ENCODE results near the gene DGCR2. TPM values are rescaled to one million over a fixed set of nuclear protein-coding genes. Genes with fewer than 3 reads are reported as not detected.
A peak's percentile ranks its signal among the peaks of the same experiment; 100 is the strongest.

DGCR2 gene
- total RNA-seq, 1 donor from 2014 or later = 68.7 TPM

DNA sequence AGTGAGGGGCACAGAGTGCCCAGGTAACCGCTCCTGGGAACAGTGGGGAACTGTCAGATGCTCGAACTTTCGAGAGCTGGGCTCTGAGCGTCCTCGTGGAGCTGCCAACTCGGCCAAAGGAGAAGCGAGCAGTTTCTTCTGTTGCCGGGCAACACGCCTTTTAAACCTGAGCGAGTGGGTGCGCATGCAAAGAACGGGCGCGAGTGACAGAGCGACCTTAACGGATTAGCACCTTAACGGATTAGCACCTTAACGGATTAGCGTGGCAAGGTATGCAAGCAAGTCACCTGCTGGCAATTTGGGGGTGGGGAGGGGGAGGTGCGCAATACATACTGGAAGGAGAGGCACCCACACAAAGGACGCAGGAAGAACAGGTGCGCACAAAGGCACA lies 124.3 kb downstream of the DGCR2 start:
- Mint-ChIP-seq H3K4me3 (ENCODE audit: unreplicated experiment) (no peak overlapping the region), H3K36me3 (ENCODE audit: unreplicated experiment) (peaks cover 4% of the 10 kb centered on the region), H3K27me3 (ENCODE audit: unreplicated experiment) (peaks cover 7% of the 10 kb centered on the region), H3K4me1 (ENCODE audit: low read depth, unreplicated experiment) (peaks cover 18% of the 10 kb centered on the region), H3K27ac (ENCODE audit: unreplicated experiment) (no peak overlapping the region), H3K9me3 (ENCODE audit: unreplicated experiment) (no peaks in the 10 kb centered on the region)
- no peak for DNase-seq
- TF ChIP-seq, protein P1, sequence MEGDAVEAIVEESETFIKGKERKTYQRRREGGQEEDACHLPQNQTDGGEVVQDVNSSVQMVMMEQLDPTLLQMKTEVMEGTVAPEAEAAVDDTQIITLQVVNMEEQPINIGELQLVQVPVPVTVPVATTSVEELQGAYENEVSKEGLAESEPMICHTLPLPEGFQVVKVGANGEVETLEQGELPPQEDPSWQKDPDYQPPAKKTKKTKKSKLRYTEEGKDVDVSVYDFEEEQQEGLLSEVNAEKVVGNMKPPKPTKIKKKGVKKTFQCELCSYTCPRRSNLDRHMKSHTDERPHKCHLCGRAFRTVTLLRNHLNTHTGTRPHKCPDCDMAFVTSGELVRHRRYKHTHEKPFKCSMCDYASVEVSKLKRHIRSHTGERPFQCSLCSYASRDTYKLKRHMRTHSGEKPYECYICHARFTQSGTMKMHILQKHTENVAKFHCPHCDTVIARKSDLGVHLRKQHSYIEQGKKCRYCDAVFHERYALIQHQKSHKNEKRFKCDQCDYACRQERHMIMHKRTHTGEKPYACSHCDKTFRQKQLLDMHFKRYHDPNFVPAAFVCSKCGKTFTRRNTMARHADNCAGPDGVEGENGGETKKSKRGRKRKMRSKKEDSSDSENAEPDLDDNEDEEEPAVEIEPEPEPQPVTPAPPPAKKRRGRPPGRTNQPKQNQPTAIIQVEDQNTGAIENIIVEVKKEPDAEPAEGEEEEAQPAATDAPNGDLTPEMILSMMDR (IDR thresholded peaks at IDR 0.05; ENCODE audit: partially characterized antibody, unreplicated experiment) = no peak

DNA sequence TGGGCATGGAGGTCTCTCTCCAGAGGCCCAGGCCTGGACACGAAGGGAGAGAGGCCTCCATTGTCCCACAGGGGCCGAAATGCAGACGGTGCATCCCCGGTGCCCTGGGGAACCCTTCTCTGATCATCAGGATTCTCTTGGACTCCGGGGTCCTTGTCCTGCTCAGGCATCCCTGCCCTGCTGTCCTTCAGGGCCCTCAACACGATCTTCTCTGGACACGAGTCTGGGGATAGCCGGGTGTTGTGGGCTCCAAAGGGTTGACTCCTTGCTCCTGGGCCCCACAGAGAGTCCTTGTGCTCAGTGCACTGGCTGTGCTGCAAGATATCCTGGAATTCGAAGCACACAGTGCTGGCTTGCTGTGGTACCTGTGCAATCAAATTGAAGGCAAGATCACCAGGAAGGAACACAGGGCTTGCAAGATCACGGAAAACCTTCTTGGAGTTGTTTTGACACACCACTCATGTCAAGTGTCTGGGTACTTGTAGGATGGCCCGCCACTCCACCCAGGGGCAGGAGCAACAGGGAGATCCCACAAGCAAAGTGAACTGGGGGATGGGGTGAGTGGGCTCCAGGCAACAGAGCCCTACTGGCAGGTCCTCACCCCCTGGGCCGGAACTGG lies 124.8 kb downstream of the DGCR2 start:
- Mint-ChIP-seq H3K27me3 (ENCODE audit: unreplicated experiment) (peaks cover 6% of the 10 kb centered on the region), H3K4me1 (ENCODE audit: low read depth, unreplicated experiment) (peaks cover 21% of the 10 kb centered on the region)

DNA sequence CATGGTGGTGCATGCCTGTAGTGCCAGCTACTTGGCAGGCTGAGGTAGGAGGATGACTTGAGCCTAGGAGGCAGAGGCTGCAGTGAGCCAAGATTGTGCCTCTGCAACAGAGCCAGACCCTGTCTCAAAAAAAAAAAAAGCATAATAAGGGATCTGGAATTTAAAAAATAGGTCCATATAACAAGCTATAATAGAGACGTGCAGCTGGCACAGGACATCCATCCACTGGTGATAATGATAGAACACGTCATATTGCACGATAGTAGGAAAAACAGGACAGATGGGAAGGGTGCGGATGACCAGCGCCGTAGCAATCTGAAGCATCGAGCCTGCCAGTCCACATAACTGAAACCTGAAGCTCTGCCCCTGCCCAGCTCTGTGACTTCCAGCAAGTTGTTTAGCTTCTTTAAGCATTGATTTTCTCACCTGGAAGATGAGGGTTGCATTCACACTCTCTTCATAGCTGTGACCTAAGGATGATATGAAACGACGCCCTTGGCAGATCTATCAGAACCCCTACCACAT lies 125.8 kb downstream of the DGCR2 start:
- TF ChIP-seq, protein P1 (IDR thresholded peaks at IDR 0.05; ENCODE audit: partially characterized antibody, unreplicated experiment) = no peak
- no peak overlapping the region for H3K27ac Mint-ChIP-seq (ENCODE audit: unreplicated experiment)
- H3K4me1 Mint-ChIP-seq (ENCODE audit: low read depth, unreplicated experiment) = peaks cover 22% of the 10 kb centered on the region
- no peak overlapping the region for H3K4me3 Mint-ChIP-seq (ENCODE audit: unreplicated experiment)
- peaks cover 4% of the 10 kb centered on the region for H3K36me3 Mint-ChIP-seq (ENCODE audit: unreplicated experiment)
- H3K27me3 Mint-ChIP-seq (ENCODE audit: unreplicated experiment) = peaks cover 4% of the 10 kb centered on the region
- H3K9me3 Mint-ChIP-seq (ENCODE audit: unreplicated experiment) = no peaks in the 10 kb centered on the region
- no peak for DNase-seq

More for the DNA sequence above, 124.8 kb downstream of the DGCR2 start:
- Mint-ChIP-seq H3K4me3 (ENCODE audit: unreplicated experiment) (no peak overlapping the region), H3K27ac (ENCODE audit: unreplicated experiment) (no peak overlapping the region), H3K36me3 (ENCODE audit: unreplicated experiment) (peaks cover 4% of the 10 kb centered on the region), H3K9me3 (ENCODE audit: unreplicated experiment) (no peaks in the 10 kb centered on the region)
- TF ChIP-seq, protein P1 (IDR thresholded peaks at IDR 0.05; ENCODE audit: partially characterized antibody, unreplicated experiment) = no peak
- no peak for DNase-seq

DNA sequence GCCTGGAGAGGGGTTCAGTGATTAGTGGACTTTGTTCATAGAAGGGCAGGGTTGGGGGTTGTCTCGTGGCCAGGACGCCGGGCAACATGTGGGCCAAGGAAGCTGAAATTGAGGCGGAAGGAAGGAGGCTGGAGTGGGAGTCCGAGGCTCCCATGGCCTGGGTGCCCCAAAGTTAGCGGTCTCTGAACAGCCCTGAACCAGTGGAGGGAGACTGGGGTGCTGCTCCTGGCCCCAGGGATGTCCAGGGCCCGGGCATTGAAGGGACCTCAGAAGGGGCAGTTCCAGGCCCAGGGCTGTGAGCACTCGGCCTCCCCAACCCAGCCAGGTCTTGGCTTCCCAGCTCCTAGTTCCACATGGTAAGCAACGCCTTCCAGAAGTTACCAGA lies 126.9 kb downstream of the DGCR2 start:
- H3K9me3 Mint-ChIP-seq (ENCODE audit: unreplicated experiment) = no peaks in the 10 kb centered on the region
- TF ChIP-seq, protein P1 (IDR thresholded peaks at IDR 0.05; ENCODE audit: partially characterized antibody, unreplicated experiment) = no peak
- no peak overlapping the region for H3K4me3 Mint-ChIP-seq (ENCODE audit: unreplicated experiment)
- H3K36me3 Mint-ChIP-seq (ENCODE audit: unreplicated experiment) = peaks cover 4% of the 10 kb centered on the region
- no peak overlapping the region for H3K27ac Mint-ChIP-seq (ENCODE audit: unreplicated experiment)
- H3K27me3 Mint-ChIP-seq (ENCODE audit: unreplicated experiment) = peaks cover 4% of the 10 kb centered on the region
- H3K4me1 Mint-ChIP-seq (ENCODE audit: low read depth, unreplicated experiment) = peaks cover 26% of the 10 kb centered on the region
- no peak for DNase-seq

DNA sequence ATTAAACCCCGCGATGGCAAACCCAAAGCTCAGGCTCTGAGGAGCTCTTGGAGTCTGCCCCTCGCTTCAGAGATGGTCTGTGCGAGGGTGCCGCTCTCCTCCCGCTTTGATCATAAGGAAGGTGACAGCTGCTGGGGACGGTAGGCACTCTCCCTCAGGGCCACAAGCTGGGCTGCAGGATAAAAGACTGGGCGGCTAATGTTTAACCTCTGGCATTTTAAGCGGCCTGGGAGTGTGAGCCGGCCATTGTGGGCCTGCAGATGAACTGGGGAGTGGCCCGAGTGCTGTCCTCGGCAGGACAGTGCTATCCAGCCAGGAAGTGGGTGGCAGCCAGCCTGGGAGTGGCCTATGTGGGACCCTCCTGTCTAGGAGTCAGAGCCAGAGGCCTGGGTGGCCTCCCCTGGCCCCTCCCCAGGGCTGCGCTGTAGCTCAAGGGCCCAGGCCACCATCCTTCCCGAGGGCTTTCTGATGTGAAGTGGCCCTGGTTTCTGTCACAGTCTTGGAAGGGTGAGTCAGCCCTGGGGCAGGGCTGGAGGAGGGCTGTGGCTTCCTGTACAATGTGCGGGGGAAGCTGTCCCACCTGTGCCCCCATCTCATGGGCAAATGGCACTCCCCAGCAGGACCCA lies 127.4 kb downstream of the DGCR2 start:
- TF ChIP-seq, protein P1 (IDR thresholded peaks at IDR 0.05; ENCODE audit: partially characterized antibody, unreplicated experiment) = no peak
- peaks cover 26% of the 10 kb centered on the region for H3K4me1 Mint-ChIP-seq (ENCODE audit: low read depth, unreplicated experiment)
- H3K27me3 Mint-ChIP-seq (ENCODE audit: unreplicated experiment) = peaks cover 4% of the 10 kb centered on the region
- peak overlapping the region; percentile 38 for H3K27ac Mint-ChIP-seq (ENCODE audit: unreplicated experiment)
- peaks cover 4% of the 10 kb centered on the region for H3K36me3 Mint-ChIP-seq (ENCODE audit: unreplicated experiment)
- no peak overlapping the region for H3K4me3 Mint-ChIP-seq (ENCODE audit: unreplicated experiment)
- no peaks in the 10 kb centered on the region for H3K9me3 Mint-ChIP-seq (ENCODE audit: unreplicated experiment)
- DNase-seq = no peak

All from glutamatergic neuron (in vitro differentiated cells).